Measurements from ENCODE around the gene KITLG. TPM values are rescaled to one million over a fixed set of nuclear protein-coding genes. Genes with fewer than 3 reads are reported as not detected.

KITLG gene
- total RNA-seq, 1 donor from 2014 or later = 28.3 TPM

- H3K9me3 Mint-ChIP-seq (ENCODE audit: unreplicated experiment) = no peaks in the 10 kb centered on the region
- H3K36me3 Mint-ChIP-seq (ENCODE audit: low read depth, unreplicated experiment) = peaks cover 16% of the 10 kb centered on the region
- no peak for DNase-seq (ENCODE audit: low spot score)
- peaks cover 16% of the 10 kb centered on the region for H3K4me1 Mint-ChIP-seq (ENCODE audit: unreplicated experiment)
- no peaks in the 10 kb centered on the region for H3K27me3 Mint-ChIP-seq (ENCODE audit: unreplicated experiment)
- no peak for TF ChIP-seq CTCF (IDR thresholded peaks at IDR 0.05; ENCODE audit: unreplicated experiment)
- no peak overlapping the region for H3K27ac Mint-ChIP-seq (ENCODE audit: unreplicated experiment)
- no peak overlapping the region for H3K4me3 Mint-ChIP-seq (ENCODE audit: unreplicated experiment)
Observed at GRCh38 chr12:88546853-88547252, 33.4 kb downstream of the KITLG start.

GRCh38 chr12:88546226-88546625 lies 34.0 kb downstream of the KITLG start:
- no peak overlapping the region for H3K27ac Mint-ChIP-seq (ENCODE audit: unreplicated experiment)
- no peak for TF ChIP-seq CTCF (IDR thresholded peaks at IDR 0.05; ENCODE audit: unreplicated experiment)
- H3K4me1 Mint-ChIP-seq (ENCODE audit: unreplicated experiment) = peaks cover 12% of the 10 kb centered on the region
- H3K4me3 Mint-ChIP-seq (ENCODE audit: unreplicated experiment) = no peak overlapping the region
- no peak for DNase-seq (ENCODE audit: low spot score)
- no peaks in the 10 kb centered on the region for H3K9me3 Mint-ChIP-seq (ENCODE audit: unreplicated experiment)
- H3K36me3 Mint-ChIP-seq (ENCODE audit: low read depth, unreplicated experiment) = peaks cover 16% of the 10 kb centered on the region
- H3K27me3 Mint-ChIP-seq (ENCODE audit: unreplicated experiment) = no peaks in the 10 kb centered on the region

- Mint-ChIP-seq H3K27me3 (ENCODE audit: unreplicated experiment) (no peaks in the 10 kb centered on the region), H3K36me3 (ENCODE audit: low read depth, unreplicated experiment) (peaks cover 16% of the 10 kb centered on the region), H3K4me1 (ENCODE audit: unreplicated experiment) (peaks cover 12% of the 10 kb centered on the region), H3K27ac (ENCODE audit: unreplicated experiment) (no peak overlapping the region), H3K9me3 (ENCODE audit: unreplicated experiment) (no peaks in the 10 kb centered on the region), H3K4me3 (ENCODE audit: unreplicated experiment) (no peak overlapping the region)
- DNase-seq (ENCODE audit: low spot score) = no peak
- no peak for TF ChIP-seq CTCF (IDR thresholded peaks at IDR 0.05; ENCODE audit: unreplicated experiment)
Observed at GRCh38 chr12:88544991-88545980, 35.0 kb downstream of the KITLG start.

GRCh38 chr12:88539893-88540292 lies 40.4 kb downstream of the KITLG start:
- Mint-ChIP-seq H3K27me3 (ENCODE audit: unreplicated experiment) (peaks cover 3% of the 10 kb centered on the region), H3K36me3 (ENCODE audit: low read depth, unreplicated experiment) (peaks cover 25% of the 10 kb centered on the region), H3K4me1 (ENCODE audit: unreplicated experiment) (no peaks in the 10 kb centered on the region), H3K4me3 (ENCODE audit: unreplicated experiment) (no peak overlapping the region), H3K9me3 (ENCODE audit: unreplicated experiment) (no peaks in the 10 kb centered on the region), H3K27ac (ENCODE audit: unreplicated experiment) (no peak overlapping the region)
- no peak for TF ChIP-seq CTCF (IDR thresholded peaks at IDR 0.05; ENCODE audit: unreplicated experiment)
- DNase-seq (ENCODE audit: low spot score) = no peak

GRCh38 chr12:88538697-88539096 lies 41.6 kb downstream of the KITLG start:
- Mint-ChIP-seq H3K27me3 (ENCODE audit: unreplicated experiment) (peaks cover 3% of the 10 kb centered on the region), H3K36me3 (ENCODE audit: low read depth, unreplicated experiment) (peaks cover 19% of the 10 kb centered on the region), H3K4me1 (ENCODE audit: unreplicated experiment) (no peaks in the 10 kb centered on the region), H3K4me3 (ENCODE audit: unreplicated experiment) (no peak overlapping the region), H3K27ac (ENCODE audit: unreplicated experiment) (no peak overlapping the region), H3K9me3 (ENCODE audit: unreplicated experiment) (no peaks in the 10 kb centered on the region)
- DNase-seq (ENCODE audit: low spot score) = no peak
- TF ChIP-seq CTCF (IDR thresholded peaks at IDR 0.05; ENCODE audit: unreplicated experiment) = no peak
